VCaP (cell line): ENCODE results near the gene PTPRQ.

ENCODE experiments used
- H3K27ac ChIP-seq: fragments of 450-650 bp; 2 replicates; pipeline ENCODE4 v1.5.1; 2017
- TF ChIP-seq, protein P1 (sequence below): fragments of 450-650 bp; conservative IDR thresholded peaks from 2 replicates; pipeline ENCODE4 v1.5.1; 2017; ENCODE audit warnings: mild to moderate bottlenecking, moderate library complexity

PTPRQ gene

DNA sequence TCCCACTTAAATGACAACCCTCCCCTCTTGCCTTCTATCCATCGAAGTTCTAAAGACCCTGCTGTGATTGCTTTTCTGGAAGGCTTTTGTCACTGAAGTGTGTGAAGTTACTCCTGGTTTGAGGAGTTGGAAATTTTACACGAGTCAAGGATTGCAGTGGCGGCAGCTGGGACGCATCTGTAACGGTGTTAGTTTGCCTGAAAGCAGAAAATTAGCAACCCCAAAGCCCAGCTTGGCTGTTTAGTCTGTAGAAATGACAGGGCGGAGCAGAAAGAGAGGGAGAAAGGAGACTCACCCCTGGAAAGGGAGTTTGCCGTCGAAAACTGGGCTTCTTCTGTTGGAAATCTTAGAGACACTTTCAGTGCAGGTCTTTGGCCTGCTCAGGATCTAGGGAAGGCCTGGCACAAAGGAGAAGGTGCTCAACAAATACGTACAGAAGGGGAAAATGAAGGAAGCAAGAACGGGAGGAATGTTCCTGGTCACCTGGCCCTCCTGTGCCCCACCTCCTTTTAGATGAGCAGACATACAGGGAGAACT, 271.7 kb downstream of the PTPRQ start:
- TF ChIP-seq, protein P1, sequence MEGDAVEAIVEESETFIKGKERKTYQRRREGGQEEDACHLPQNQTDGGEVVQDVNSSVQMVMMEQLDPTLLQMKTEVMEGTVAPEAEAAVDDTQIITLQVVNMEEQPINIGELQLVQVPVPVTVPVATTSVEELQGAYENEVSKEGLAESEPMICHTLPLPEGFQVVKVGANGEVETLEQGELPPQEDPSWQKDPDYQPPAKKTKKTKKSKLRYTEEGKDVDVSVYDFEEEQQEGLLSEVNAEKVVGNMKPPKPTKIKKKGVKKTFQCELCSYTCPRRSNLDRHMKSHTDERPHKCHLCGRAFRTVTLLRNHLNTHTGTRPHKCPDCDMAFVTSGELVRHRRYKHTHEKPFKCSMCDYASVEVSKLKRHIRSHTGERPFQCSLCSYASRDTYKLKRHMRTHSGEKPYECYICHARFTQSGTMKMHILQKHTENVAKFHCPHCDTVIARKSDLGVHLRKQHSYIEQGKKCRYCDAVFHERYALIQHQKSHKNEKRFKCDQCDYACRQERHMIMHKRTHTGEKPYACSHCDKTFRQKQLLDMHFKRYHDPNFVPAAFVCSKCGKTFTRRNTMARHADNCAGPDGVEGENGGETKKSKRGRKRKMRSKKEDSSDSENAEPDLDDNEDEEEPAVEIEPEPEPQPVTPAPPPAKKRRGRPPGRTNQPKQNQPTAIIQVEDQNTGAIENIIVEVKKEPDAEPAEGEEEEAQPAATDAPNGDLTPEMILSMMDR, result no peak
- H3K27ac ChIP-seq, result no peak overlapping the region

DNA sequence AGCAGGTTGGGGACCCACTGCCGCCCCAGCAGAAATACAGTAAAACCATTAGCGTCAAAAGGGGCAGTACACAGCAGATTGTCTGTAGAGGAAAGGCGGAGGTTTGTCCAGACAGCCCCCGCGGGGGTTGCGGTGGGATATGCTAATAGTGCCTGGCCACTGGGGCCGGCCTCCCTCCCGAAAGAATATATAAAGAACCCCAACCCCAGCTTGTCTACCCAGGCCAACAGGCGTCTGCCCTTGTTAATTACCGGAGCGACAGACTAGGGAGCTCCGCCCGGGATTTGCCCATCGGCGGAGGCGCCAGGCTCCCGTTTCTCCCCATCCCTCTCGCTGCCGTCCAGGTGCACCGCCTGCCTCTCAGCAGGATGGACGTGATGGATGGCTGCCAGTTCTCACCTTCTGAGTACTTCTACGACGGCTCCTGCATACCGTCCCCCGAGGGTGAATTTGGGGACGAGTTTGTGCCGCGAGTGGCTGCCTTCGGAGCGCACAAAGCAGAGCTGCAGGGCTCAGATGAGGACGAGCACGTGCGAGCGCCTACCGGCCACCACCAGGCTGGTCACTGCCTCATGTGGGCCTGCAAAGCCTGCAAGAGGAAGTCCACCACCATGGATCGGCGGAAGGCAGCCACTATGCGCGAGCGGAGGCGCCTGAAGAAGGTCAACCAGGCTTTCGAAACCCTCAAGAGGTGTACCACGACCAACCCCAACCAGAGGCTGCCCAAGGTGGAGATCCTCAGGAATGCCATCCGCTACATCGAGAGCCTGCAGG, 272.8 kb downstream of the PTPRQ start, which contains the start of gene MYF5:
Gene MYF5, plus strand, starts transcription at position 217 of the 774 bp plus-strand sequence. Its CDS starts 152 bp downstream, at position 369.
- H3K27ac ChIP-seq, result no peak within 1 kb of the TSS
- TF ChIP-seq, protein P1, result no peak

DNA sequence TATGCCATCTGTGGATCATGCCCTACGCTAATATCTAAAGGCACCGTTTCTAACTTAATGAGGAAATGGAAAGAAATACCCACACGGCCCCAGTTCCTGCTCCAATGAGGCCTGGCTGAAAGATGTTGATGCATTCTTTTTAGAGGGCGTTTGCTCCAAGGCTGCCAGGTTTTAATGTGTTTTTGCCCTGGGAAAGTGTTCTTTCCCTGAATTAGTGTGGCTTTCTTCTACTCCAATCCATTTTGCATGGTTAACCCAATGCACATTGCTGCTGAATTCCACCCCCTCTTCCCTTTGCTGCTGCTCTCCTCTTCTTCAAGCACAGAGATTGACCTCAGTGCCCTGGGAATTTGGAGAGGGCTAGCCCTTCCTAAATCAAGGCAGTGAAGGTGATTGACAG, 273.8 kb downstream of the PTPRQ start:
- TF ChIP-seq, protein P1, result no peak
- no peak overlapping the region for H3K27ac ChIP-seq

DNA sequence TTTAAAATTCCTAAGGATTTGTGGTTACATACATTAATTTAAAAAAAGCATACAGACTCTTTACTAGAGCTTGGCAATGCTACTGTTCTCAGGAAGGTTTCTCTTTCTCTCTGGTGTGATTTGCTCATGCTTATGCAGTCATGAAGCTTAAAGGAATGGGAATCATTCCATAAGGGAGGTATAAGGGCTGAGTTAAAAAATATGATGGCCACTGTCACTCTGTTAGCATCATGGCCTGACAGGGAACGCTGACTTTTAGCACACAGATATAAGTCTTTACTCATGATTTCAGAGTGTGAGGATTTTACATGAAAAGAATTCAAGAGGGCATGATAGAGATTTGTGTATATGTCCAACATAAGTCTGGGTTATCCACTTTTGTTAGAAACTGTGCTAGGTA, 276.5 kb downstream of the PTPRQ start:
- TF ChIP-seq, protein P1, result no peak
- no peak overlapping the region for H3K27ac ChIP-seq

DNA sequence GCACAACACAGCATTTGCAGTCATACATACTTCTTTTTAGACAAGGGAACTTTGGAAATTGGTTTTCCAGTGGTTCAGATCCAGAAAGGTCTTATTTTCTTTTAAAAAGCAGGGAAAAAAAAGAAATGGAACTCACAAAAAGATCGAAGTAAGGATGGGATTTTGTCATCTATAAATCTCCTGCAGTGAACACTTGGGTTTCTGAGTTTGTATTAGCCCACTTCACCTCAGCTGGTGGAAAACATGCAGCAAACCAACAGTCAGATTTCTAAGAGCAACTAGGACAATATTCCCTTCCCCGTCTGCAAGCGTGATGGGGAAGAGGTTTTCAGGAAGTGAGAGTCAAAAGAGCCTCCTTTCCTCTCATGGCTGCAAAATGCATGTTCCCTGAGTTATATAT, 277.3 kb downstream of the PTPRQ start:
- TF ChIP-seq, protein P1, result no peak
- no peak overlapping the region for H3K27ac ChIP-seq
